NCI-H128 (cell line): Measurements from ENCODE around the gene UBE2L5.
A peak's percentile ranks its signal among the peaks of the same experiment; 100 is the strongest.

Experiments used
- DNase-seq: peaks from one replicate; lab custom pipeline; 2025; ENCODE audit not compliant: unreplicated experiment; lab: John Stamatoyannopoulos, UW

The UBE2L5 gene

GRCh38 chr13:30422054-30422839 lies at the start of gene UBE2L5:
UBE2L5 (plus strand) TSS chr13:30422493; CDS start chr13:30427991, 5,498 bp downstream.
- peak; percentile 74 for DNase-seq

GRCh38 chr13:30373727-30374126 lies 48.6 kb upstream of the UBE2L5 start:
- no peak for DNase-seq

- DNase-seq, result no peak
These were observed 46.9 kb upstream of the UBE2L5 start for GRCh38 chr13:30375265-30375835.

- peak; percentile 18 for DNase-seq
These were observed 45.6 kb upstream of the UBE2L5 start for GRCh38 chr13:30376426-30377311.

GRCh38 chr13:30377312-30377685 lies 45.0 kb upstream of the UBE2L5 start:
- no peak for DNase-seq

- DNase-seq, result no peak
These were observed 44.1 kb upstream of the UBE2L5 start for GRCh38 chr13:30378191-30378590.

- DNase-seq, result no peak
These were observed 41.2 kb upstream of the UBE2L5 start for GRCh38 chr13:30381049-30381448.

- DNase-seq, result no peak
These were observed 39.3 kb upstream of the UBE2L5 start for GRCh38 chr13:30382836-30383525.

GRCh38 chr13:30388406-30389283 lies 33.6 kb upstream of the UBE2L5 start:
- DNase-seq, result no peak

GRCh38 chr13:30391956-30392680 lies 30.2 kb upstream of the UBE2L5 start:
- no peak for DNase-seq

GRCh38 chr13:30392681-30393045 lies 29.6 kb upstream of the UBE2L5 start:
- no peak for DNase-seq

- DNase-seq, result no peak
These were observed 27.5 kb upstream of the UBE2L5 start for GRCh38 chr13:30394751-30395191.

- peak; percentile 37 for DNase-seq
These were observed 26.8 kb upstream of the UBE2L5 start for GRCh38 chr13:30395192-30396158.

- no peak for DNase-seq
These were observed 25.7 kb upstream of the UBE2L5 start for GRCh38 chr13:30396434-30397075.

GRCh38 chr13:30398601-30399072 lies 23.7 kb upstream of the UBE2L5 start:
- no peak for DNase-seq

- DNase-seq, result no peak
These were observed 21.9 kb upstream of the UBE2L5 start for GRCh38 chr13:30400376-30400775.

- no peak for DNase-seq
These were observed 20.9 kb upstream of the UBE2L5 start for GRCh38 chr13:30401347-30401746.

- no peak for DNase-seq
These were observed 18.8 kb upstream of the UBE2L5 start for GRCh38 chr13:30403456-30403855.
